ENCODE results near the gene KLF11. TPM values are rescaled to one million over a fixed set of nuclear protein-coding genes. Genes with fewer than 3 reads are reported as not detected.

The KLF11 gene
- 10.4 TPM for polyA plus RNA-seq (2013, experiment 1 of 2; ENCODE audit: insufficient read length)
- polyA plus RNA-seq (2013, experiment 2 of 2; ENCODE audit: insufficient read length): 7.3 TPM

DNA sequence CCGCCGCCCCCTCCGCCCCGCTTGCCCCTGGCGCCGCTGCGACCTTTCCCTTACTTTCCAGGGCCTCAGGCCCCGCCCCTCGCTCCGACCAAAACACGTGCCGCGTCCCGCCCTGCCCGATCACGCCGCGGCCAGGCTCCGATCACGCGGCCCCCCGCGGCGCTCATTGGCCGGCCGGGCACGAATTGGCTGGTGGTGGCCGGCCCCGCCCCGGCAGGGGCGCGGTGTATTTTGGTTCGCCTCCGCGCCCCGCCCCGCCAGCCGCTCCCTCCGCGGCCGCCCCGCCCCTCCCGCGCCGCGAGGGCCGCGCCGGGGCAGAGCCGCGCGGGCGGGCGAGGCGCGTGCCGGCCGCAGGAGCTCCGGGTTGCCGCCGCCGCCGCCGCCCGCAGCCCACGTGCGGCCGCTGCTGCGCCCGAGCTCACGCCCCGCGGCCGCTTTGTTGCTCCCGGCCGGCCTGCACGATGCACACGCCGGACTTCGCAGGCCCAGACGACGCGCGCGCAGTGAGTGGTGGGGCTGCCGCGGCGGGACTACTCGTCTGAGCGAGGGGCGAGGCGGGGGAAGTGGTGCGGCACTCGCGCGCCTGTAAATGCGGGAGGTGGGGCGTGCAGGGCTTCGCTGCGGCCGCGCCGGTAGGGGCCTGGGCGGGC, at the start of gene KLF11:
Gene KLF11, plus strand, starts transcription at position 295 of the 650 bp plus-strand sequence. Its CDS starts 167 bp downstream, at position 462.
- DNase-seq: peak; percentile 90

DNA sequence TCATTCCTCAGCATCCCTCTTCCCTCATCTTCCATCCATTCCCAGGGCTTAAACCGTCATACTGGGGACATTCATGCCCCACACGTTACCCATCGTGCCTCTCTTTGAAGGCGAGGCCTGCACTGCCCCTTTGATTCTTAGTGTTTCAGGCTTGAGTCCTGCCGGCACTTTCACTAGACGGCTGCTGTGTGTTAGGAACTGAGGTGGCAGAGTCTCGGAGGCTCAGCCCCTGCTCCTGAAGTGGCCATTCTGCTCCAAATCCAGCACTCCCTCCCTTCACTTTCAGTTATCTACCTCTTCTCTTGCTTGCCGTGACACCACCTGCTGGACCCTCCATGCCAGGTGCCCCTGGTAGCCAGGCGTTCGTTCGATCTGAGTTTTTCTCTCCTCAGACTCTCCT, 48.9 kb upstream of the KLF11 start:
- no peak for DNase-seq

GRCh38 chr2:9995059-9995458, 48.3 kb upstream of the KLF11 start:
- DNase-seq: no peak

DNA sequence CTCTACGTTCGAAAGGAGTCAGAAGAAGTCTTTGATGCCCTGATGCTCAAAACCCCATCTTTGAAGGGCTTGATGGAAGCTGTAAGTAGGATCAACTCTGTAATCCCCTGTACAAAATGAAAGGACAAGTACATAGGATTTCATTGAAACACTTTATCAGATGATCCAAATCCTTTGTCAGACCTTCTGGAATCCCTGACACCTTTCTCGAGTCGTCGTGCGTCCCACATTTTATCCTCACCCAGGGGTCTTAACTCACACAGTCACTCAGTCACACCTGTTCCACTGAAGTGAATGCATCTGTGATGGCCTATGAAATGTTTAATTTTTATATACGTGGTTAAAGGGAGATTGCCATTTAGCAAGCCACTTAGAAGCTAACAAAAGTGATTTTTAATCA, 47.0 kb upstream of the KLF11 start:
- DNase-seq: no peak

- no peak for DNase-seq
Measured at GRCh38 chr2:9997936-9998335, 45.4 kb upstream of the KLF11 start.

DNA sequence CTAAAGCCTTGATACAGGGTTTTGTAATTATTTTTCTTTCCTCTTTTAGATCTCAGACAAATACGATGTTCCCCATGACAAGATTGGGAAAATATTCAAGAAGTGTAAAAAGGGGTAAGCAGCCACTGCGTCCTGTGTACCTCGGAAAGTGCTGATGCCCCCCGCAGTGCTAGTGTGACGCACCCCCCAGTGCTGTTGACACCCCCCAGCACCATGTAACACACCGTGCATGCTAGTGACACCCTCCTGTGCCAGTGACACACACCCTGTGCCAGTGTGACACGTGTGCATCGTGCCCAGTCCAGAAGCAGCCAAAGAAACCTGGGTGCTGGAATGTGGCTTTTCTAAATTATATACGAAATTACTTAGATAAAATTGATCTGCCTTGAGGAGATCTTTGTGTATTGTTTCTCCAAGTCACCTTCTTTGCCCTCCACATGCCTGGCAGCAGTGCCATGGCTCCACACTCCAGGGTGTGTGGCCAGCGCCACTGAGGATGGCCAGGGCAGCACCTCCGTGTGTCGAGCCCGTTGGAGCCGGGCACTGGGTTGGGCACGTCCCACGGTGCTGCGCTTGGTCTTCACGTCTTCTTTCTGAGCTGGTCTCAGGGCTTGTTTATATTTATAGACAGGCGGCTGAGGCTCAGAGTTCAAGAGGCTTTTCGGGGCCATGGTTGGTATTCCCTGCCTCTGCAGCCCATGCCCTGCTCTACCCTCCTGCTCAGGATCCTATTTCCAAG, 44.3 kb upstream of the KLF11 start:
- DNase-seq: no peak

DNA sequence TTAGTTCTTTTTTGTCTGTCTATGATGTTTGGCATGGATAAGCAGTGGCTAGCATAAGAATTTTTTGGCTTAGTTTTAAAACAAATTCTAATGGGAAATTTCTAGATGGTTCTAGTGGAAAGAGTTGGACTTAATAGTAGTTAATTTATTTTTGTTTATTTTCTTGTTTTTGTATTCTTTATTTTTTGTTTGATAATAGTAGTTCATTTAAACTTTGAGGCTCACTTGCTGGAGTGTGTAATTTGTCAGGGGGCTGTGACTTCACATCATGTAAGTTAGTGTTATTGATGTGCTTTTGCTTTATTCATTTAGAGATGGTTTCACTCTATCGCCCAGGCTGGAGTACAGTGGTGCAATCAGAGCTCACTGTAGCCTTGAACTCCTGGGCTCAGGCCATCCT, 43.7 kb upstream of the KLF11 start:
- DNase-seq: no peak

DNA sequence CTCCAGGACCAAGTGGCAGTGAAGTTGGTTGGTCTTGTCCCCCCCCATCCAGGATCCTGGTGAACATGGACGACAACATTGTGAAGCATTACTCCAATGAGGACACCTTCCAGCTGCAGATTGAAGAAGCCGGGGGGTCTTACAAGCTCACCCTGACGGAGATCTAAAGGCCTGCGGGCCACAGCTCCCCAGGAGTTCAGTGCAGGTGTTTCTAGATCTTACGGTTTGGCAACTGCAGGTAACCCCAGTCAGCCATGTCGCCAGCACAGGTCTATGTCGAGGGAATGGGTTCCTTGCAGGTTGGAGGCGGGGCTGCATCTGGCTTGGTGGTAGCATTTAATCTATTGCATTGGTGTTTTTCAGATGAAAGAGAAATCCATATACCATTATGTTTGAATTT, 42.8 kb upstream of the KLF11 start:
- DNase-seq: no peak

DNA sequence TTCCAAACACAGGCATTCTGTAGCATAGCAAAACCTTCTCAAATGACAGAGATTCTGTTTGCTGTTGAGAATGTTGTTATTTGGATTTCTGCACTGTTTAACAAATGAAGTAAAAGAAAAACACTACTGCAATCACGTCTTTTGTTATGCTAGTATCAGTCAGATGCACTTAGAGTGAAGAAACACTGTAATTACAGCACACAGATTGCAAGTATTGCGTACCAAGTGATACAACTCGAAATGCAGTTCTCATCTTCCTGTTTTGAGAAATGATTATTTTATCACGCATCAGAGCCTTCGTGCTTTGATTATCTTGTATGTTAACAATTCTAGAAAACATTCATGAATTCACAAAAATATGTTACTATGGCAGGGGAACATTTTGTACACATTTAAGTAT, 41.8 kb upstream of the KLF11 start:
- DNase-seq: no peak

- DNase-seq: no peak
Measured at GRCh38 chr2:10002109-10002508, 41.2 kb upstream of the KLF11 start.

DNA sequence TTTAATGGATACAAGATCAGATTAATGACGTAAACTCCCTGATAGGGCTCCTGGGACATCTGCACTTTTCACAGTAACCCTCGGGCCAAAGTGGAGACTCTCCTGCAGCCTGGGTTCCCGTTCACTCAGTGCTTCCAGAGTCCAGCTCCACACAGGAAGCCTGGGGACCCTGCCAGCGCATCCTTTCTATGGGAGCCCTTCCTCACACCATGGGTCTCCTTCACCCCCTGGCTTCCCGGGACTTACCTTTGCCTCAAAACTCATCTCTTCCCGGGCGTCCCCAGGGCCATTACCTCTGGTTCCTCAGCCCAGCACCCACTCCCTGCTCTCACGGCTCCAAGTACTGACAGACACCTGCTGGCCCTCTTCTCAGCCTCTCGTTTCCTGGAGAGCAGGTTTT, 40.7 kb upstream of the KLF11 start:
- no peak for DNase-seq

DNA sequence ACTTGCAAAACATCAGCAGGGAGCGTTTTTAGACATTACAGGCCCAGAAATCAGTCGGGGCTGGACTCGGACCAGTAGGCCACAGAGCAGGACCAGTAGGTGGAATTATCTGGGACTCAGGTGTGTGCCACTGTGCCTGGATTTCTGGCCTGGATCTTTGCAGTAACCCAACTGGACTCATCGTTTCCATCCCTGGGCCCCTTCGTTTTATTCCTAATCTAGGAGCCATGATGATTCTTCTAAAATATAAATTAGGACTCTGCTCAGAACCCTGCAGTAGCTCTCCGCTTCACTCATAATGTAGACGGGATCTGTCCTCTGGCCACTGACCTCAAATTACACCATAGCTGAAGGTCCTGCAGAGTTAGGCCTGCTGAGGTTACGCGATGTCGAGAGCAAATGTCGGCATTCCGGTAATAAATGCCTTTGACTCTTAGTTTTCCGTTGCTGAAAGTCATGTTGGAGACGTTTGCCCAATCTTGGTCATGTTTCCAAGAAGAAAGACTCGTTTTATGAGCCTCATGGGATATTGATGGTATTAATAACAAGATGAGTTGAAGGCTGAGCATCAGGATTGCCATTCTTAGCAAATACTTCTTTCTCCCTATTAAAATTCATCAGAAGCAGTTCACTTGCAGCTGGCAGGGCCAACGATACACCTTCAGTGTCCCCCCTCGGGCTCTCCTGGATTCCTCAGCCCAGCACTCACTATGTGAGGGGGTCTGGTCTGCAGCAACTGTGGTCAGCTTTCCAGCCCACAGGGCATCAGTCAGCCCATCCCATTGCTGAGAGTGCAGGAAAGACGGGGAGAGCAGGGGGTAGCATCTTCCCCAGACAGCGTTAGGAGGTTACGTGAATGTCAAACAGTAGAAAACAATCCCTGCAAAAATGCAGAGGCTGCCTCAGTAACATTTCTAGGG, 39.9 kb upstream of the KLF11 start:
- no peak for DNase-seq

GRCh38 chr2:10004401-10004800, 38.9 kb upstream of the KLF11 start:
- DNase-seq: no peak

GRCh38 chr2:10004836-10005235, 38.5 kb upstream of the KLF11 start:
- DNase-seq: no peak

DNA sequence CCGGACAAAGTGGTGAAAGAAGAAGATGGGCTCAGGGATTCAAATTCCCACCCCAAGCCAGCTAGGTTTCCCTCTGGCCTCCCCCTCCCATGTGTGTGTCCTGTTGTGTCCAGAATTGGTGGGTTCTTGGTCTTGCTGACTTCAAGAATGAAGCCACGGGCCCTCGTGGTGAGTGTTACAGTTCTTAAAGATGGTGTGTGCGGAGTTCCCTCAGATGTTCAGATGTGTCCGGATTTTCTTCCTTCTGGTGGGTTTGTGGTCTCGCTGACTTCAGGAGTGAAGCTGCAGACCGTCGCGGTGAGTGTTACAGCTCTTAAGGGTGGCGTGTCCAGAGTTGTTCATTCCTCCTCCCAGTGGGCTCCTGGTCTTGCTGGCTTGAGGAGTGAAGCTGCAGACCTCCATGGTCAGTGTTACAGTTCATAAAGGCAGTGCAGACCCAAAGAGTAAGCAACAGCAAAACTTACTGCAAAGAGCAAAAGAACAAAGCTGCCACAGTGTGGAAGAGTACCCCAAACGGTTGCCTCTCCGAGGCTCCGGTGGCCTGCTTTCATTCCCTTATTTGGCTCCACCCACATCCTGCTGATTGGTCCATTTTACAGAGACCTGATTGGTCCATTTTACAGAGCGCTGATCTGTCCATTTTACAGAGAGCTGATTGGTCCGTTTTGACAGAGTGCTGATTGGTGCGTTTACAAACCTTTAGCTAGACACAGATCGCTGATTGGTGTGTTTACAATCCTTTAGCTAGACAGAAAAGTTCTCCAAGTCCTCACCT, 37.7 kb upstream of the KLF11 start:
- DNase-seq: no peak

- DNase-seq: peak; percentile 43
Measured at GRCh38 chr2:10006236-10007161, 36.9 kb upstream of the KLF11 start.

DNA sequence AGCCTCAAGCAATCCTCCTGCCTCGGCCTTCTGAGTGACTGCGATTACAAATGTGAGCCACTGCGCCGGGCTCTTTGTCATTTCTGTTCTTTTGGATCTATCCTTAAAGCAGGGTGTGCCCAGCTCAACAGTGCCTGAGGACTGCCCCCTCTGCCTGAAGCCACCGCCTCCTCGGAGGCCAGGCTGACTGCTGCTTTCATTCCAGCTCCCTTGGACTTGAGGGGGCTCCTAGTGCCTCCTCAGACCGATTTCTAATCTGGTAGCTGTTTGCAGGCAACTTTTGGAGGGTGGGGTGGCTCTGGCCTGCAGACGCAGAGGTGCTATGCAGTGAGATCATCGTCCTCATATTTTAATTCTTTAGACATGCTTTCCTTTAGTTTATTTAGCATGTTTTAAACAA, 35.9 kb upstream of the KLF11 start:
- DNase-seq: peak; percentile 29

DNA sequence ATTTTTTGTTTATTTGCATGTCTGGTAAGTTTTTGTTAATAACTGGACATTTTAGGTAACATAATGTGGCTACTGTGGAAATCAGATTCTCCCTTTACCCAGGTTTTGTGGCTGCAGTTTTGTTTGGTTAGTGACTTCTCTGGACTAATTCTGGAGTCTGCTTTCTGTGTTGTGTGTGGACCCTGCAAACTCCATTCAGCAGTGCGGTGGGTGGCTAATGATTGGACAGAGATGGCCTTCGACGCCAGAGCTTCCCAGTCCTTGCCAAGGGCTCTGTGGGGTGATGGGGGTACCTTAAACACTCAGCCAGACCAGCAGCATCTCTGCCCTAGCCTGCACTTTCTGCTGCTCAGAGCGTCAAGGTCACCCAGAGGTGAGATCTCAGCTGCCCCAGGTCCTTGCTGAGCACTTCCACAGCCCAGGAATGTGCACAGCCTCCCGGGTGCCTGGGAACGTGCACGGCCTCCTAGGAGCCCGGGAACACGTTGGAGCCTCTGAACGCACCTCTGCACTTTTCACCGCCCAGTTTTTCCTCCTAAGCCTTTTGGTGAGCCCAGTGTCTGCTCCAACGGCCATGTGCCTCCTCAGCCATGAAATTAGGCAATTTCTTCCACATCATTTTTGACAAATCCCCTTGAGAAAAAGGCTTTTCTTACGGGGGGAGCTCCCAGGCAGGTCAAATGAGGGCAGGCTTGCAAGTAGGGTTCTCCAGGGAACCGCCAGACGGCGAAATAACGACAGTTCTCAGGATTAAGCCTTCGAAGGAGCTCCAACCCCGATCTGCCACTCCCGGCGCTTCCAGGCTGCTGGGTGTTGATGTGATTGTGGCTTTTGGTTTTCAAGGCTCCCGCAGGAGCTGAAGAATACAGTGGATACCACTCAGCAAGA, 35.2 kb upstream of the KLF11 start:
- DNase-seq: peak; percentile 47

GRCh38 chr2:10008809-10009176, 34.6 kb upstream of the KLF11 start:
- DNase-seq: no peak

- no peak for DNase-seq
Measured at GRCh38 chr2:10009271-10009810, 34.0 kb upstream of the KLF11 start.
